ENCODE measurements around the gene HOXB3.

DNA sequence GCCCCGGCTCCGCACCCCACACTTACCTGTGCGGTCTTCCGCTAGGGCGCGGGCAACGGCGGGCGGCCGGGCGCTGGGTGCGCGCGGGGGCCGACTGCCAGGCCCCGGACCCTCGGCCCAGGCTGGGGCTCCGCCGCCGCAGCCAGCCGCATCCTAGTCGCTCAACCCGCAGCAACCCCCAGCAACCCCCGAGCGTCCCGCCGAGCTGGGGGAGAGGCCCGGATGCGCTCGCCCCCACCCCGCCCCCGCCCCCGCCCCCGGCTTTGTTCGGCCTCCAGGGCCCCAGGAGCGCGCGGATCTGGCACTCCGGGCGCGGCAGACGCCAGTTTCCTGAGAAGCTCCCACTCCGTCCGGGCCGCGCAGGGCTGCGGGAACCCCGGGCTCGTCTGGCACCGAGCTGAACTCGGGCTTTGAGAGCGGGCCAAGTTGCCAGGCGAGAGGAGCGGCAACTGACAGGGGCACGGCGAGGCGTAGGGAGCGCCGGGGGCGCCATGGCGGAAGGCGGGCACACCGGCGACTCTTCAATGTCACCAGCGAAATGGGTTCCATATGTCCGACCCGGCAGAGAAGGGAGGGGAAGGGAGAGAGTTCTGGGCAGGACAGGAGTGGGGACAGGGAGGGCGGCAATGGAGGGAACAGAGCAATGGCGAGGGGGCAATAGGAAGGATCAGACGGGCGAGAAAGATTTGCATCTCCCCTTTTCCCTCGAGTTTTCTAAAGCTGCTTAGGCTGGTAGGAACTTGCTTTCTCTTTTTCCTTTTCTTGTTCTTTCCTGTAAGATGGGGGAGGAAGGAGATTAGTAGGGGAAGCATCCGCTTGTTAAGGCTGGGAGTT, 25.6 kb downstream of the HOXB3 start:
- TF ChIP-seq, protein P1, sequence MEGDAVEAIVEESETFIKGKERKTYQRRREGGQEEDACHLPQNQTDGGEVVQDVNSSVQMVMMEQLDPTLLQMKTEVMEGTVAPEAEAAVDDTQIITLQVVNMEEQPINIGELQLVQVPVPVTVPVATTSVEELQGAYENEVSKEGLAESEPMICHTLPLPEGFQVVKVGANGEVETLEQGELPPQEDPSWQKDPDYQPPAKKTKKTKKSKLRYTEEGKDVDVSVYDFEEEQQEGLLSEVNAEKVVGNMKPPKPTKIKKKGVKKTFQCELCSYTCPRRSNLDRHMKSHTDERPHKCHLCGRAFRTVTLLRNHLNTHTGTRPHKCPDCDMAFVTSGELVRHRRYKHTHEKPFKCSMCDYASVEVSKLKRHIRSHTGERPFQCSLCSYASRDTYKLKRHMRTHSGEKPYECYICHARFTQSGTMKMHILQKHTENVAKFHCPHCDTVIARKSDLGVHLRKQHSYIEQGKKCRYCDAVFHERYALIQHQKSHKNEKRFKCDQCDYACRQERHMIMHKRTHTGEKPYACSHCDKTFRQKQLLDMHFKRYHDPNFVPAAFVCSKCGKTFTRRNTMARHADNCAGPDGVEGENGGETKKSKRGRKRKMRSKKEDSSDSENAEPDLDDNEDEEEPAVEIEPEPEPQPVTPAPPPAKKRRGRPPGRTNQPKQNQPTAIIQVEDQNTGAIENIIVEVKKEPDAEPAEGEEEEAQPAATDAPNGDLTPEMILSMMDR (IDR thresholded peaks at IDR 0.05), result no peak
- TF ChIP-seq POLR2AphosphoS5 (IDR thresholded peaks at IDR 0.05), result no peak

All from upper lobe of left lung (tissue), 4 donors.